Astrocyte (in vitro differentiated cells and primary cell): Measurements from ENCODE around the gene RGL1.

Experiments
- CTCF ChIP-seq: IDR thresholded peaks from 2 replicates; pipeline ENCODE4 v1.5.1; 2011; ENCODE audit warnings: low read depth, mild to moderate bottlenecking, inconsistent platforms, low read length, moderate library complexity; ENCODE audit not compliant: insufficient read depth
- EZH2 ChIP-seq: IDR thresholded peaks from 2 replicates; pipeline ENCODE4 v1.6.1; 2012; ENCODE audit warnings: mild to moderate bottlenecking, low read length, inconsistent platforms; ENCODE audit not compliant: insufficient read depth

GRCh38 chr1:183806675-183807074 is 1.8 kb downstream of the RGL1 start:
- TF ChIP-seq EZH2 (no peak), CTCF (no peak)
